Calu3 (cell line): ENCODE results near the gene ARHGAP12. TPM values are rescaled to one million over a fixed set of nuclear protein-coding genes. Genes with fewer than 3 reads are reported as not detected.

Experiments used
- BruUV-seq: library from RNA; stranded (reverse); fragments of 400-500 nt; replicated peaks from 2 replicates; lab custom pipeline; 2021; lab: Mats Ljungman, UMichigan
- CTCF ChIA-PET: fragments of 300-600 bp; sonication (Branson Sonifier 250); formaldehyde crosslinking; loops from one replicate; lab custom pipeline; 2022; ENCODE audit warnings: antibody characterized with exemption; lab: Charles Lee
- DNase-seq: peaks from one replicate; pipeline ENCODE4 v3.0.0; 2022
- H3K27ac Mint-ChIP-seq: one replicate; pipeline ENCODE4 v1.8.0; 2022; ENCODE audit warnings: mixed read lengths; ENCODE audit not compliant: unreplicated experiment
- H3K27me3 Mint-ChIP-seq: one replicate; pipeline ENCODE4 v1.8.0; 2022; ENCODE audit warnings: mixed read lengths; ENCODE audit not compliant: unreplicated experiment
- H3K36me3 Mint-ChIP-seq: one replicate; pipeline ENCODE4 v1.8.0; 2022; ENCODE audit warnings: mild to moderate bottlenecking, moderate library complexity, mixed read lengths; ENCODE audit not compliant: insufficient read depth, unreplicated experiment
- H3K4me1 Mint-ChIP-seq: one replicate; pipeline ENCODE4 v1.8.0; 2022; ENCODE audit warnings: mild to moderate bottlenecking, low read depth, mixed read lengths; ENCODE audit not compliant: unreplicated experiment
- H3K4me3 Mint-ChIP-seq: one replicate; pipeline ENCODE4 v1.8.0; 2022; ENCODE audit warnings: mild to moderate bottlenecking, low read depth, moderate library complexity, mixed read lengths; ENCODE audit not compliant: unreplicated experiment
- H3K9me3 Mint-ChIP-seq: one replicate; pipeline ENCODE4 v1.8.0; 2022; ENCODE audit warnings: low read depth, mixed read lengths; ENCODE audit not compliant: unreplicated experiment
- intact Hi-C: fragments of 100-400 bp; cut with micrococcal nuclease; formaldehyde crosslinking; loops from one replicate; pipeline ENCODE4 v1.10.0; 2022; ENCODE audit not compliant: unreplicated experiment
- total RNA-seq: library from RNA; stranded (reverse); gene quantifications from 2 replicates; pipeline ENCODE4 v1.2.3, GENCODE V29; 2022
- TF ChIP-seq, protein P1 (sequence below): fragments of 200-600 bp; IDR thresholded peaks from one replicate; pipeline ENCODE4 v1.8.0; 2022; ENCODE audit warnings: antibody characterized with exemption; ENCODE audit not compliant: unreplicated experiment

Gene ARHGAP12
- total RNA-seq, 1 experiment from 2014 or later = 56.0 TPM

DNA sequence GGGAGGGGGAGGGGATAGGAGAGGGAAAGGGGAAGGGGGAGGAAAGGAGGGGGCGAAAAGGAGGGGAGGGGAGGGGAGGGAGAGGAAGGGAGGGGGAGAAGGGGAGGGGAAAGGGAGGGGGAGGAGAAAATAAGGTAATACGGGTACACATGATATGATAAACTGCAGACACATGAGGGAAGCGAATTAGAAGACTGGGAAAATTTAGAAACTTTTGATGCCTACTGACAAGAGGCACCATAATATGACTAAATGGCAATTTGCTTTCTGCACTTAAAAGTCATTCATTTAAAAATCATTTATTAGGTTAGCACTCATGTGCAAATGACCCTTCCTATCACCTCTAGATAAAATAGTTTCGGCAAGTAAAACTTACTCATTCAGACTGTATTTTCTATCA is 73.6 kb downstream of the ARHGAP12 start:
- BruUV-seq = no TSS peak
- CTCF ChIA-PET = no interaction called here

DNA sequence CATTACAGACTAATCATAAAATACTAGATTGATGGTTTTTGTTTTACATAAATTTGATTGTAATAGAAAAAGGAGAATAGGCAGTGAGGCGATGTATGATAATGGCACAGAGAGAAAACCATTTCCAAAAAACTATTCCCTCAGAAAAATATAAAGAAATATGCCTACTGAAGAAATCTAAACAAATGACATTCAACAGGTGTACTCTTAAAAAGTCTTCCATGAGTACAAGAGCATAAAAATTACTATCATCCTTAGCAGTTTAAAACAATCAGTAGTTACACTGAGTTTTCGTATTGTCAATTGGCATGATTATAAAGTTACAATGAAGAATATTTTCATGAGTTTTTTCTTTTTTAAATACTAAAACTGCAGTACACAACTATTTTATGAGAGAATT is 75.0 kb downstream of the ARHGAP12 start:
- Mint-ChIP-seq H3K9me3 (no peaks in the 10 kb centered on the region), H3K4me1 (no peaks in the 10 kb centered on the region), H3K27me3 (no peaks in the 10 kb centered on the region), H3K36me3 (no peaks in the 10 kb centered on the region), H3K4me3 (no peak overlapping the region), H3K27ac (no peak overlapping the region)
- BruUV-seq = no TSS peak
- TF ChIP-seq, protein P1, sequence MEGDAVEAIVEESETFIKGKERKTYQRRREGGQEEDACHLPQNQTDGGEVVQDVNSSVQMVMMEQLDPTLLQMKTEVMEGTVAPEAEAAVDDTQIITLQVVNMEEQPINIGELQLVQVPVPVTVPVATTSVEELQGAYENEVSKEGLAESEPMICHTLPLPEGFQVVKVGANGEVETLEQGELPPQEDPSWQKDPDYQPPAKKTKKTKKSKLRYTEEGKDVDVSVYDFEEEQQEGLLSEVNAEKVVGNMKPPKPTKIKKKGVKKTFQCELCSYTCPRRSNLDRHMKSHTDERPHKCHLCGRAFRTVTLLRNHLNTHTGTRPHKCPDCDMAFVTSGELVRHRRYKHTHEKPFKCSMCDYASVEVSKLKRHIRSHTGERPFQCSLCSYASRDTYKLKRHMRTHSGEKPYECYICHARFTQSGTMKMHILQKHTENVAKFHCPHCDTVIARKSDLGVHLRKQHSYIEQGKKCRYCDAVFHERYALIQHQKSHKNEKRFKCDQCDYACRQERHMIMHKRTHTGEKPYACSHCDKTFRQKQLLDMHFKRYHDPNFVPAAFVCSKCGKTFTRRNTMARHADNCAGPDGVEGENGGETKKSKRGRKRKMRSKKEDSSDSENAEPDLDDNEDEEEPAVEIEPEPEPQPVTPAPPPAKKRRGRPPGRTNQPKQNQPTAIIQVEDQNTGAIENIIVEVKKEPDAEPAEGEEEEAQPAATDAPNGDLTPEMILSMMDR = no peak
- CTCF ChIA-PET = no interaction called here
- no peak for DNase-seq
- intact Hi-C loops = loop anchor here (2.0 kb wide), 1 partner anchor 13 kb away; no protein-coding TSS in a partner anchor

More for the DNA sequence above, 73.6 kb downstream of the ARHGAP12 start:
- H3K4me1 Mint-ChIP-seq = no peaks in the 10 kb centered on the region
- H3K36me3 Mint-ChIP-seq = peaks cover 5% of the 10 kb centered on the region
- H3K4me3 Mint-ChIP-seq = no peak overlapping the region
- intact Hi-C loops = loop anchor here (2.0 kb wide), 1 partner anchor 14 kb away; no protein-coding TSS in a partner anchor
- no peak for DNase-seq
- no peaks in the 10 kb centered on the region for H3K9me3 Mint-ChIP-seq
- TF ChIP-seq, protein P1 = no peak
- no peaks in the 10 kb centered on the region for H3K27me3 Mint-ChIP-seq
- no peak overlapping the region for H3K27ac Mint-ChIP-seq

DNA sequence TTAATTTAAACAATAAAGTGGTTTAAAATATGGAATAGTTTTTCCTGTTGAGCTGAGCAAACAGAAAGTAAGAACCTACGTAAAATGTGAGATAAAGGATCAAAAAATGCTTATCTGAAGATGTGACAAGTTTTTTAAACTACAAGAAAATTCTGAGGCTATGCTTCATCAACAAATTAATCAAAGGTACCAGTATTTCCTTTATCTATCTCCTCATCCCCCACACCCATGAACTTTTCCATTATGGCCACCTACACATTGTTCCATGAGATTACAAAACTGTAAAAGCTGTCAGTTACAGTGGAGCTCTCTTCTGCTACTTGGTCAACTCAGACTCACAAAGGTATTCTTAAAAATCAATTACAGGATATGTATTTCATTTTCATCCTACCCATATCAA is 77.4 kb downstream of the ARHGAP12 start:
- Mint-ChIP-seq H3K9me3 (no peaks in the 10 kb centered on the region), H3K36me3 (no peaks in the 10 kb centered on the region), H3K4me1 (no peaks in the 10 kb centered on the region), H3K4me3 (no peak overlapping the region), H3K27me3 (no peaks in the 10 kb centered on the region), H3K27ac (no peak overlapping the region)
- DNase-seq = no peak
- BruUV-seq = TSS peak; percentile 20
- TF ChIP-seq, protein P1 = no peak
- CTCF ChIA-PET = no interaction called here
- intact Hi-C loops = no loop called here

DNA sequence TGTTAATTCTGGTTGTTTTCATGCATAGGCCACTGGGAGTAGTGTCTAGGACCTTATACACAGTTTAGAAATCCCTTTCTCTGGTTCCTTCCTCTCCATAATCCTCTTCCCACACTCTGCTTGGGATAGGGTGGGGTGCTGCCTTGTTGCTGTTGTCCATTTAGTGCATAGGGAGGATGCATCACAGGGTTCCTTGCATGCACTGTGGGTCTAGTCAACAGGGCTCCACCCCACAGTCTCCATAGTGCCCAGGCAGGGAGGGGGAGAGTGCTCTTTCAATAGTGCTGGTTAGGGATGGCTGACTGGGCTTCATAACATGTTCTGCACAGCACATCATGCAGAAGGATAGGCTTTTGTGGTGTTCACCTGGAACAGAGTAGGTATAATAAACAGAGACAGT is 81.1 kb downstream of the ARHGAP12 start:
- Mint-ChIP-seq H3K4me3 (no peak overlapping the region), H3K36me3 (no peaks in the 10 kb centered on the region), H3K27me3 (no peaks in the 10 kb centered on the region), H3K27ac (no peak overlapping the region), H3K9me3 (no peaks in the 10 kb centered on the region), H3K4me1 (no peaks in the 10 kb centered on the region)
- intact Hi-C loops = no loop called here
- TF ChIP-seq, protein P1 = no peak
- CTCF ChIA-PET = no interaction called here
- DNase-seq = no peak
- no TSS peak for BruUV-seq
